CD4-positive, alpha-beta T cell (primary cell): ENCODE data around the gene GPR42. TPM values are rescaled to one million over a fixed set of nuclear protein-coding genes. Genes with fewer than 3 reads are reported as not detected.

ENCODE experiments used
- ATAC-seq: fragments of 200-7000 bp; cut with Tn5 transposase; one replicate; pipeline ENCODE4 v1.10.0; 2022; ENCODE audit warnings: mild to moderate bottlenecking; ENCODE audit not compliant: poor library complexity
- CTCF ChIA-PET: fragments of 350-600 bp; sonication (Branson Sonifier 250); formaldehyde crosslinking; loops from one replicate; lab custom pipeline; 2021; ENCODE audit warnings: antibody characterized with exemption, inconsistent platforms; lab: Charles Lee
- POLR2A ChIA-PET: fragments of 350-600 bp; sonication (Branson Sonifier 250); formaldehyde crosslinking; loops from one replicate; lab custom pipeline; 2021; ENCODE audit warnings: antibody characterized with exemption, inconsistent platforms; lab: Charles Lee
- DNase-seq, 14 experiments: peaks; one replicate each; pipeline ENCODE4 v3.0.0-alpha.2; 2013 to 2020; ENCODE audit warnings: mixed read lengths in 2 of 14
- H3K27ac ChIP-seq, 2 donors: one replicate each; pipeline versions ENCODE4 v1.5.1 to v1.7.0; 2013; ENCODE audit warnings: low read length in 2 of 2, low read depth in 1 of 2, mild to moderate bottlenecking in 1 of 2
- H3K27me3 ChIP-seq, 2 experiments: 1 replicate in 1 of 2; 2 replicates in 1 of 2; pipeline versions ENCODE4 v1.6.1 to v1.7.0; 2013; ENCODE audit warnings: low read length in 2 of 2, control low read depth in 1 of 2, mild to moderate bottlenecking in 1 of 2, moderate library complexity in 1 of 2; ENCODE audit not compliant: insufficient read depth in 2 of 2, control insufficient read depth in 1 of 2
- H3K36me3 ChIP-seq: one replicate; pipeline ENCODE4 v1.6.1; 2013; ENCODE audit warnings: low read length, control low read depth; ENCODE audit not compliant: insufficient read depth
- H3K4me1 ChIP-seq: one replicate; pipeline ENCODE4 v1.6.1; 2013; ENCODE audit warnings: low read length, control low read depth; ENCODE audit not compliant: insufficient read depth
- H3K4me3 ChIP-seq: one replicate; pipeline ENCODE4 v1.5.1; 2013; ENCODE audit warnings: mild to moderate bottlenecking, low read length, moderate library complexity
- H3K9me3 ChIP-seq, 2 experiments: 1 replicate in 1 of 2; 2 replicates in 1 of 2; pipeline versions ENCODE4 v1.6.1 to v1.7.0; 2013; ENCODE audit warnings: low read length in 2 of 2, mild to moderate bottlenecking in 2 of 2, control low read depth in 1 of 2, moderate library complexity in 1 of 2; ENCODE audit not compliant: control insufficient read depth in 1 of 2, insufficient read depth in 1 of 2
- H3K27ac Mint-ChIP-seq: one replicate; pipeline ENCODE4 v1.8.0; 2020; ENCODE audit warnings: mixed read lengths
- H3K27me3 Mint-ChIP-seq: one replicate; pipeline ENCODE4 v1.8.0; 2021; ENCODE audit warnings: mixed read lengths
- H3K36me3 Mint-ChIP-seq: one replicate; pipeline ENCODE4 v1.8.0; 2021; ENCODE audit warnings: low read depth, mixed read lengths
- H3K4me1 Mint-ChIP-seq: one replicate; pipeline ENCODE4 v1.8.0; 2021; ENCODE audit warnings: low read depth, mixed read lengths
- H3K4me3 Mint-ChIP-seq: one replicate; pipeline ENCODE4 v1.8.0; 2020; ENCODE audit warnings: mild to moderate bottlenecking, mixed read lengths
- H3K9me3 Mint-ChIP-seq: one replicate; pipeline ENCODE4 v1.8.0; 2020; ENCODE audit warnings: mixed read lengths
- CTCF ChIP-seq: fragments of 200-600 bp; IDR thresholded peaks from one replicate; pipeline ENCODE4 v1.8.0; 2022; ENCODE audit warnings: antibody characterized with exemption, mild to moderate bottlenecking
- intact Hi-C, 2 experiments: fragments of 100-400 bp; cut with DNase I in 1 of 2; cut with micrococcal nuclease in 1 of 2; formaldehyde crosslinking; loops; one replicate each; pipeline versions ENCODE4 v1.15.1 to v1.9.0; 2023 to 2025; cut with DNase I, micrococcal nuclease
- total RNA-seq, 174 experiments: library from RNA in 2 of 174; stranded (reverse) in 2 of 174; gene quantifications; one replicate each; pipeline ENCODE4 v1.2.3 and lab custom pipeline; 2021 to 2026

The GPR42 gene
- total RNA-seq, 2 experiments from 2014 or later, result 0.14 TPM; not detected in 1

- Mint-ChIP-seq H3K27me3 (peaks cover 3% of the 10 kb centered on the region), H3K4me3 (no peak overlapping the region), H3K36me3 (no peaks in the 10 kb centered on the region), H3K4me1 (peaks cover 3% of the 10 kb centered on the region), H3K27ac (no peak overlapping the region), H3K9me3 (no peaks in the 10 kb centered on the region)
- no peak for TF ChIP-seq CTCF
- ChIA-PET CTCF (no interaction called here), POLR2A (interaction anchor here (0.7 kb wide), 1 partner anchor 313 kb away, joined by 3 read pairs; no protein-coding TSS in a partner anchor)
- Histone ChIP-seq H3K36me3 (no peaks in the 10 kb centered on the region), H3K27ac (no peak overlapping the region), H3K4me3 (no peak overlapping the region), H3K4me1 (peaks cover 3% of the 10 kb centered on the region), H3K9me3 (no peaks in the 10 kb centered on the region), H3K27me3 (no peaks in the 10 kb centered on the region)
- ATAC-seq, result no peak
- DNase-seq, result no peak
- intact Hi-C loops, result no loop called here
These were observed 7.8 kb upstream of the GPR42 start for GRCh38 chr19:35363001-35363590.

GRCh38 chr19:35363711-35364425 lies 7.0 kb upstream of the GPR42 start:
- no peaks in the 10 kb centered on the region for H3K9me3 Mint-ChIP-seq
- H3K4me1 ChIP-seq, result no peaks in the 10 kb centered on the region
- no peak overlapping the region for H3K27ac Mint-ChIP-seq
- DNase-seq, result no peak
- ChIA-PET CTCF (interaction anchor here (1.5 kb wide), 1 partner anchor 11 kb away, joined by 3 read pairs; no protein-coding TSS in a partner anchor), POLR2A (interaction anchor here (0.7 kb wide), 1 partner anchor 314 kb away, joined by 3 read pairs; no protein-coding TSS in a partner anchor)
- TF ChIP-seq CTCF, result no peak
- H3K36me3 ChIP-seq, result no peaks in the 10 kb centered on the region
- no peak overlapping the region for H3K4me3 ChIP-seq
- H3K4me1 Mint-ChIP-seq, result no peaks in the 10 kb centered on the region
- no peaks in the 10 kb centered on the region for H3K27me3 ChIP-seq
- H3K4me3 Mint-ChIP-seq, result no peak overlapping the region
- no peaks in the 10 kb centered on the region for H3K36me3 Mint-ChIP-seq
- ATAC-seq, result no peak
- H3K27ac ChIP-seq, result no peak overlapping the region
- no peaks in the 10 kb centered on the region for H3K9me3 ChIP-seq
- H3K27me3 Mint-ChIP-seq, result no peaks in the 10 kb centered on the region
- intact Hi-C loops, result no loop called here

GRCh38 chr19:35365303-35365702 lies 5.6 kb upstream of the GPR42 start:
- ATAC-seq (no peak), DNase-seq (no peak)
- H3K4me3 ChIP-seq, result no peak overlapping the region
- no peak overlapping the region for H3K27ac ChIP-seq
- ChIA-PET POLR2A (no interaction called here), CTCF (interaction anchor here (1.5 kb wide), 1 partner anchor 12 kb away, joined by 3 read pairs; no protein-coding TSS in a partner anchor)
- Mint-ChIP-seq H3K27ac (no peak overlapping the region), H3K9me3 (no peaks in the 10 kb centered on the region), H3K4me1 (no peaks in the 10 kb centered on the region), H3K36me3 (no peaks in the 10 kb centered on the region), H3K4me3 (no peak overlapping the region), H3K27me3 (no peaks in the 10 kb centered on the region)
- TF ChIP-seq CTCF, result no peak
- H3K27me3 ChIP-seq, result no peaks in the 10 kb centered on the region
- H3K36me3 ChIP-seq, result no peaks in the 10 kb centered on the region
- H3K9me3 ChIP-seq, result no peaks in the 10 kb centered on the region
- intact Hi-C loops, result no loop called here
- no peaks in the 10 kb centered on the region for H3K4me1 ChIP-seq
